HG02885 (cell line): Measurements from ENCODE around the gene ZSWIM7.

Source experiments
- ATAC-seq: cut with Tn5 transposase; IDR thresholded peaks from one replicate; pipeline ENCODE4 v1.9.1; 2021; ENCODE audit warnings: mild to moderate bottlenecking; ENCODE audit not compliant: unreplicated experiment, poor library complexity

ZSWIM7 gene, protein sequence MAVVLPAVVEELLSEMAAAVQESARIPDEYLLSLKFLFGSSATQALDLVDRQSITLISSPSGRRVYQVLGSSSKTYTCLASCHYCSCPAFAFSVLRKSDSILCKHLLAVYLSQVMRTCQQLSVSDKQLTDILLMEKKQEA

GRCh38 chr17:15999141-15999973, at the start of gene ZSWIM7, which contains the start of gene TTC19:
Gene ZSWIM7, minus strand, starts transcription at chr17:15999704. Its CDS starts 110 bp downstream, at chr17:15999594.
Gene TTC19, plus strand, starts transcription at chr17:15999824. Its CDS starts 25 bp downstream, at chr17:15999849.
- peak; percentile 95 for ATAC-seq

- ATAC-seq = no peak
Measured at GRCh38 chr17:16048811-16049449, 49.4 kb upstream of the ZSWIM7 start.

- ATAC-seq = no peak
Measured at GRCh38 chr17:16046966-16047365, 47.5 kb upstream of the ZSWIM7 start.

- ATAC-seq = no peak
Measured at GRCh38 chr17:16044487-16044886, 45.0 kb upstream of the ZSWIM7 start.

DNA sequence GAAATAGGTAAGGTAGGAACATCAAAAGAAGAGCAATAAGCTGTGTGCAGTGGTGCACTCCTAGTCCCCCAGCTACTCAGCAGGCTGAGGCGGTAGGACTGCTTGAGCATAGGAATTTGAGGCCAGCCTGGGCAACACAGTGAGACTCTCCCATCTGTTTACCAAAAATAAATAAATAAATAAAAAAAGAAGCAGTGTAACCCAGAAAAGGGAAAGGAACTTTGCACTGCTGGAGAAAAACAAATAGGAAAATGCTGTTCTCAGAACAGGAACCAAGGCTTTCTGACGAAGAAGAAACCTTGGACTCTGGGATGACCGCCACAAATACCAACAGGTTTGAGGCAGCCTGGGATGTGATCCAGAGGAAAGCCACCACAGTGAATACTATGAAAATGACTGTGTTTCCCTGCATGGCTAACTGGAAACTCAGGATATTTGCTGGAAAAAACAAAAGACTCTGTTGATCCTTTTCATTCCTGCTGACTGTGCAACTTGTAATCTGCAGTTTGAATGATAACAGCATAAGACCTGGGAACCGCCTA, 41.3 kb upstream of the ZSWIM7 start:
- ATAC-seq = no peak

DNA sequence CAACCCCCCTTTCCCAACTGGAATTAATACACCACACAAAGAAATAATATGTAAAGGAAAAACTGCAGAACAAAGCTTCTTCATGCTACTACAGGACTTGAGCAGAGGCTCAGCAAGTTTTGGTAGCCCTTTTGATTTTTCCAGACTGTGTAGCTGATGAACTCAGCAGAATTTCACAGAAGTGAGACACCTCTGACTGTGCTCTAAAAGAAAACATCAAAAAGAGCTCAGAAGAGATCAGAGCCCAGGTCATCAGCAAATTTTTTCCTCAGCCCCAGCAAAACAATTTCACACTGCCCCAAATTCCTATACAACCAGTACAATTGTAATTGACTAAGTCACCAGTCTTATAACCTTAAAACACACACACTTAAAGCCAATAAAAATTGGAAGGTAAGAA, 38.1 kb upstream of the ZSWIM7 start:
- ATAC-seq = no peak

DNA sequence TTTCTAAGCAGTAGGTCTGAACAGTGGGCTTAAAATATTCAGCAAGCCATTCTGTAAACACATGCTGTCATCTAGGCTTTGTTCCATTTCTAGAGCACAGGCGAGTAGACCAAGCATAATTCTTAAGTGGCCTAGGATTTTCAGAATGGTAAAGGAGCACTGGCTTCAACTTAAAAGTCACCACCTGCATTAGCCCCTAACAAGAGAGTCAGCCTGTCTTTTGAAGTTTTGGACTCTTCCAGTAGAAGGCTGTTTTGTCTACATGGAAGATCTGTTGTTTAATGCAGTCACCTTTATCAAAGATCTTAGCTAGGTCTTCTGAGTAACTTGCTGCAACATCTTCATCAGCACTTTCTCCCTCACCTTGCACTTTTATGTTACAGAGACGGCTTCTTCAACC, 36.8 kb upstream of the ZSWIM7 start:
- ATAC-seq = no peak

DNA sequence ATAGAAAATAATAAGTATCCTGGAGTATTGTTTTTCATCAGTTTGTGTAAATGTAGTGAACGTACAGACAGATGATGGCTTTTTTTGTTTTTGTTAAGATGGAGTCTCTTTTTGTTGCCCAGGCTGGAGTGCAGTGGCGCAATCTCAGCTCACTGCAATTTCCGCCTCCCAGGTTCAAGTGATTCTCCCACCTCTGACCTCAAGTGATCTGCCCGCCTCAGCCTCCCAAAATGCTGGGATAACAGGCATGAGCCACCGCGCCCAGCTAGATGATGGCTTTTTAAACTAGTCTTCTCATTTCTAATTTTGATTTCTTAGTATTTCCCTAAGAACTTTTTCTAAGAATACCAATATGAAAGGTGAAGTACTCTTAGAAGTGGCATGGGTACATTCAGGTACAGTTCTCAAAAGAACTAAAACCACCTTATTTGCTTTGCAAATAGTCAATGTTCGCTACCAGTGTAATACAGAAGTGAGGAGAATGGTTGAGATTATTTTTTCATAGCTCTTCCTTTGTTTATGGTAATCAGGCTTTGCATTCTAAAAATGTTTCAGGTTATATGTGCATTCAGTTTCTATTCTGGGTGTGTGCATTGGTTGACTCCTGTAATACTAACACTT, 34.3 kb upstream of the ZSWIM7 start:
- ATAC-seq = no peak

- ATAC-seq = peak; percentile 98
Measured at GRCh38 chr17:16027708-16028584, 28.4 kb upstream of the ZSWIM7 start.

- no peak for ATAC-seq
Measured at GRCh38 chr17:16026895-16027294, 27.4 kb upstream of the ZSWIM7 start.

- ATAC-seq = no peak
Measured at GRCh38 chr17:16025202-16025601, 25.7 kb upstream of the ZSWIM7 start.

DNA sequence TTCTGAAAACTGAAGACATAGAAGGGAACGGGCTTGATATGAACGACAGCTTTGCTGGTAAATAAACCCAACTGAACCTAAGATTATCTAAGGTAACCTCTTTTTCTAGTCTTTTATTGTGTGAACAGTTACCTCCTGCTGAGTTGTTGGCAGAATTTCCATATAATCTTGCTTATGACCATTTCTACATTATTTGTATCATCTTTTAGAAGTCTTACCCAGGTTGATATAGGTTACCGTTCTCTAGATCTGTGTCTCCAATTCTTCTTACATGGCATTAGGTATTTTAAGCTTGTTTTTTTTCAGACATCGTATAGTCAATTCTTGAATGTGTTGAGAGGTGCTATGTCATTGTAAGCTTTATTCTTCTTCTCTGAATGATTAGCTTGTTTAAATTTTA, 24.4 kb upstream of the ZSWIM7 start:
- ATAC-seq = no peak

DNA sequence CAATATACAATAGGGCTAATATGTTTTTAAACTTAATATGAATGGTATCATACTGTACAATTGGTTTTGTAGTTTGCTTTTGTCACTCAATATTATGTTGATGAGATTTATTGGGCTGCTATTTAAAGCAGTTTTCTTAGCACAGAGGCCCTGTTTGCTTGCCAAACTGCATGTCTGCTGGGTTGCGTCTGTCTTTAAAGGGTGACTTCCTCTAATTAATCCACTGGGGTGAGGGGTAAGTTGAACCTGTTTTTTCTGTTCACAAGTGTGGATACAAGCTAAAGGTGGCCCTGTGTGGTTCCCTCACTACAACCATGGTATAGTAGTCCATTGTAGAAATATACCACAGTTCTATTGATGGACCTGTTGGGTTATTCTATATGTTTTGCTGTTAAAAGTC, 19.8 kb upstream of the ZSWIM7 start:
- no peak for ATAC-seq

- ATAC-seq = no peak
Measured at GRCh38 chr17:16013943-16014407, 14.5 kb upstream of the ZSWIM7 start.

DNA sequence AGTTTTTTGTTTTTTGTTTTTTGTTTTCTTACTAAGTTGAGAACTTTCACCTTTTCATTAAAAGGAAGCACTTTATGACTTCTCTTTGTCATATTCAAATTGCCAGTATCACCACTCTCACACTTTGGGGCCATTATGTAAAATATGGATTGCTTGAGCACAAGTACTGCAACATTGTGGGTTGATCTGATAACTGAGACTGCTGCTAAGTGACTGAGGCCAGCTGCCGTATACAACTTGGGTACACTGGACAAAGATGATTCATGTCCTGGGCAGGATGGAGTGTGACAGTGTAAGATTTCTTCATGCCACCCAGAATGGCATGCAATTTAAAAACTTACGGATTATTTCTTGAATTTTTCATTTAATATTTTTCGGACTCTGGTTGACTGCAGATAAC, 7.9 kb upstream of the ZSWIM7 start:
- no peak for ATAC-seq

DNA sequence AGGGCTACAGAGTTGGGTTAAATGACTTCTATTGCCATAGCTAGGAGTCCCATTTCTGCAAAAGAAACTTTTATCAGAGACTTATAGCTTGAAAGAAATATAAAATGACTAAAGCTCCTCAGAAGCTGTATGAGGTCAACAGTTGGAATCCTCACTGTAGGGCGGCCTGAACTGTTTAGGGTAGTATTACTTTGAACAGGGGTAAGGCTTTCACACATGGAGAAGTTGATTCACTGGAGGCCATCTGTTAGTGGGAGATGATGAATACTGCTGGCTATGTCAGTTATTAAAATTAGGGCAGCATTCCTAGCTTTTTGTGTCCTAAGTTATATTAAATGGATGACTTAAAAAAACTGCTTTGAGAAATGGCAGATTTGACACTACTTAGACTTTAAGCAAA, 6.1 kb upstream of the ZSWIM7 start:
- no peak for ATAC-seq

- no peak for ATAC-seq
Measured at GRCh38 chr17:16003841-16004240, 4.3 kb upstream of the ZSWIM7 start.

DNA sequence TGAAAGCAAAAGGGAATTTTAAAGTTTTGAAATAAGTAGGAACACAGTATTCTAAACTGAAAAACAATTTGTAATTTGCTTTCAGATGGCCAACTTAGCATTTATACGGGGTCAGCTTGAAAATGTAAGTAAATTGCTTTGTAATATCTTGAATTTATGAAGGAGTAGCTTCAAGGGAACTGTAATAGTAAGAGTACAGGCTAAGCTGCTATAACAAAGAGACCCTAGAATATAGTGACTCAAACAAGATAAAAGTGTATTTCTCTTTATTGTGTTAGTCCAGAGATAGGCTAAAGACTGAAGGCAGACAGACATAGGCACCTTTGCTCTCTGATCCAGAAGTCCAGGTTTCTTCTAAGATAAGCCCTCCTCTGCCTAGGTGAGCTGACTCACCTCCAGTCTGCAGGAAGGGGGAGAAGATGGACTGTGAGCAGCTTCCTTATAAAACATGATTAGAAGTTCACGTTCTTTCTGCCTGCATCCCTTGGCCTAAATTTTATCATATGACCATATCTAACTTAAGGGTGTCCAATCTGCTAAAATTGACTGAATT, 3.3 kb upstream of the ZSWIM7 start:
- no peak for ATAC-seq

DNA sequence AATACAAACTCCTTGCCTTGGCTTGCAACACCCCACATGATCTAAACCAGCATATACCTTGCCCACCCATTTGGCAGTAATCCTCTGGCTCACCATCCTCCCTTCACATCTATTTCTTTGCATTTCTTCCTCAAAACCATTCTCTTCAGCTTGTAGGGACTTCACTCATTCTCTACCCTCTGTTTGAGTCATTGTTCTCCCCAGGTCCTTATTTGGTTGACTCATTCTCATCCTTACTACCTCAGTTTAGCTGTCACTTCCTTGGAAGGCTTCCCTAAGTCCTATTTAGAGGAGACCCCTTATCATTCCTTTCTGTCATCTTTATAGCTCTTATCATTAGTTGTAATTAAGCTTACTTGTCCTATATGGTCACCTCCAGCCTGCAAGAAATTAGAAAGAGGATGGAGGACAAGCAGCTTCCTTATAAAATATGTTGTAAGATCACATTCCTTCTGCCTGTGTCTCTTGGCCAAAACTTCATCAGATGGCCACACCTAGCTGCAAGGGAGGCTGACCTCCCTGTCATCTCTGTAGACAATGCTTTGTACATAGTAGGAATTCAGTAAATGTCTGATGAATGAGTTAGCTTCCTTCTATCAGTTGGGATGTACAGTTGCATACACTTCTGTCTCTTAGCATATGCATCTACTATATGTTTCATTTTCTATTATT, 1.9 kb upstream of the ZSWIM7 start:
- no peak for ATAC-seq
